Right lobe of liver (tissue), 4 donors: Measurements from ENCODE around the gene HGD.

Experiments used
- CTCF ChIP-seq, 4 donors: fragments of 200-600 bp in 3 of 4; fragments of 450-650 bp in 1 of 4; IDR thresholded peaks; one replicate each; pipeline versions ENCODE4 v1.5.1 to v1.8.0; 2016 to 2022; ENCODE audit warnings: antibody characterized with exemption in 4 of 4, mild to moderate bottlenecking in 2 of 4
- POLR2A ChIP-seq: fragments of 450-650 bp; IDR thresholded peaks from one replicate; pipeline ENCODE4 v1.6.1; 2017; ENCODE audit warnings: antibody characterized with exemption, mild to moderate bottlenecking
- donor health status: DM: no; HTN: no; CAD: no.
- donor health status: DM: no; HTN: no; CAD: no.
- donor health status: DM: no; HTN: yes; CAD: no.

GRCh38 chr3:120650311-120650710 lies 31.7 kb downstream of the HGD start:
- TF ChIP-seq CTCF (IDR thresholded peaks at IDR 0.05) (no peak), POLR2A (no peak)
